Breast epithelium (tissue), 3 donors: ENCODE results near the gene SPTBN1.

Source experiments
- CTCF ChIP-seq, 3 donors: fragments of 450-650 bp; IDR thresholded peaks; one replicate each; pipeline ENCODE4 v1.5.1; 2016 to 2017; ENCODE audit warnings: antibody characterized with exemption in 3 of 3, mild to moderate bottlenecking in 3 of 3, moderate library complexity in 3 of 3
- POLR2A ChIP-seq: fragments of 450-650 bp; IDR thresholded peaks from one replicate; pipeline ENCODE4 v1.6.1; 2016; ENCODE audit warnings: antibody characterized with exemption, mild to moderate bottlenecking, moderate library complexity

GRCh38 chr2:54456612-54457322, 640 bp downstream of the SPTBN1 start:
- TF ChIP-seq CTCF (IDR thresholded peaks at IDR 0.05) (no peak), POLR2A (no peak)
